CD4-positive, CD25-positive, alpha-beta regulatory T cell (primary cell): Measurements from ENCODE around the gene SLC9A3. TPM values are rescaled to one million over a fixed set of nuclear protein-coding genes. Genes with fewer than 3 reads are reported as not detected.

Source experiments
- ATAC-seq, 2 donors: fragments of 150-1000 bp; cut with Tn5 transposase; one replicate each; pipeline ENCODE4 v1.10.0; 2021; ENCODE audit warnings: low read depth in 2 of 2, moderate number of reproducible peaks in 2 of 2, moderate library complexity in 1 of 2
- DNase-seq, 3 donors: peaks; one replicate each; pipeline versions ENCODE4 v3.0.0 to v3.0.0-alpha.2; 2012 to 2022; ENCODE audit warnings: mixed read lengths in 1 of 3
- H3K27ac ChIP-seq: one replicate; pipeline ENCODE4 v1.7.0; 2013; ENCODE audit warnings: mild to moderate bottlenecking, low read length; ENCODE audit not compliant: insufficient read depth, poor library complexity, severe bottlenecking
- H3K27me3 ChIP-seq: one replicate; pipeline ENCODE4 v1.7.0; 2013; ENCODE audit warnings: low read length; ENCODE audit not compliant: control insufficient read depth, insufficient read depth
- H3K36me3 ChIP-seq: one replicate; pipeline ENCODE4 v1.7.0; 2013; ENCODE audit warnings: mild to moderate bottlenecking, low read length, moderate library complexity; ENCODE audit not compliant: control insufficient read depth, insufficient read depth
- H3K4me1 ChIP-seq: 2 replicates; pipeline ENCODE4 v1.7.0; 2013; ENCODE audit warnings: mild to moderate bottlenecking, low read length; ENCODE audit not compliant: insufficient read depth, control insufficient read depth, poor library complexity, severe bottlenecking
- H3K4me3 ChIP-seq: one replicate; pipeline ENCODE4 v1.7.0; 2013; ENCODE audit warnings: low read depth, mild to moderate bottlenecking, low read length, moderate library complexity
- H3K9me3 ChIP-seq, 2 experiments: 1 replicate in 1 of 2; 2 replicates in 1 of 2; pipeline ENCODE4 v1.7.0; 2013; ENCODE audit warnings: low read length in 2 of 2, mild to moderate bottlenecking in 1 of 2, moderate library complexity in 1 of 2; ENCODE audit not compliant: control insufficient read depth in 2 of 2
- H3K27ac Mint-ChIP-seq, 3 donors: one replicate each; pipeline ENCODE4 v1.8.0; 2020 to 2022; ENCODE audit warnings: mild to moderate bottlenecking in 3 of 3, mixed read lengths in 3 of 3, moderate library complexity in 2 of 3
- H3K27me3 Mint-ChIP-seq: one replicate; pipeline ENCODE4 v1.8.0; 2022; ENCODE audit warnings: mild to moderate bottlenecking, mixed read lengths
- H3K36me3 Mint-ChIP-seq: one replicate; pipeline ENCODE4 v1.8.0; 2020; ENCODE audit warnings: mixed read lengths
- H3K4me1 Mint-ChIP-seq, 4 donors: one replicate each; pipeline ENCODE4 v1.8.0; 2020 to 2022; ENCODE audit warnings: mixed read lengths in 4 of 4, mild to moderate bottlenecking in 1 of 4
- H3K4me3 Mint-ChIP-seq, 4 donors: one replicate each; pipeline ENCODE4 v1.8.0; 2020 to 2022; ENCODE audit warnings: mild to moderate bottlenecking in 4 of 4, mixed read lengths in 4 of 4, moderate library complexity in 3 of 4
- H3K9me3 Mint-ChIP-seq, 7 donors: one replicate each; pipeline ENCODE4 v1.8.0; 2020 to 2022; ENCODE audit warnings: mixed read lengths in 7 of 7, mild to moderate bottlenecking in 3 of 7, moderate library complexity in 2 of 7
- polyA plus RNA-seq, 4 donors: library from polyadenylated mRNA; unstranded; fragments of 300-500 nt; fragmentation: Illumina TruSeq; gene quantifications; one replicate each; pipeline ENCODE4 v1.2.3, GENCODE V29; 2021
- total RNA-seq: library from RNA; stranded (reverse); gene quantifications from one replicate; pipeline ENCODE4 v1.2.3, GENCODE V29; 2022

SLC9A3 gene
- total and polyA plus RNA-seq, 5 donors from 2014 or later, result 2.0 to 3.1 (median 2.8) TPM

DNA sequence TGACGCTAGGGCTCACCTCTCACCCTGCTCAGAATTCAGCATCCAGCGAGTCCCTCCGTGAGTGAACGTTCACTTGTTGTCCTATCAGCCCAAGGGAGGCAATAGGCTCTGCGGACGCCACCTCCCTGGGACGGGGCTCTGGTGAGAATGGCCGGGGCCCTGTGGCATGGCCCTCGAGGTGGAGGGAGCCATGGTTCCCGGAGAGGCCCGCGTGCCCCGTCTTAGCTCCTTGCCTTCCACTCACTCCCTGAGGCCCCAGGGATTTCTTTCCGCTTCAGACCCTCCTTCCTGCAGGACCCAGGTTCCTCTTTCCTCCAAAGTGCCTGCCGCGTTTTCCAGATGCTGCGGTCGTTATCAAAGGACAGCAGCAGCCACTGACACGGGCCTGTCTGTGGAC, 59.8 kb downstream of the SLC9A3 start:
- DNase-seq, result no peak
- Histone ChIP-seq H3K4me3 (peak overlapping the region; percentile 9), H3K4me1 (peaks cover 14% of the 10 kb centered on the region), H3K27ac (peak overlapping the region; percentile 92), H3K9me3 (no peaks in the 10 kb centered on the region), H3K27me3 (no peaks in the 10 kb centered on the region), H3K36me3 (peaks cover 30% of the 10 kb centered on the region)
- peak overlapping the region; percentile 66 to 94 (median 74) for H3K4me3 Mint-ChIP-seq
- peaks cover 29% of the 10 kb centered on the region for H3K36me3 Mint-ChIP-seq
- H3K9me3 Mint-ChIP-seq, result peaks cover 0 to 1% (median 0%) of the 10 kb centered on the region in 7 donors
- ATAC-seq, result no peak
- peaks cover 7 to 28% (median 16%) of the 10 kb centered on the region in 4 donors for H3K4me1 Mint-ChIP-seq
- H3K27me3 Mint-ChIP-seq, result peaks cover 4% of the 10 kb centered on the region
- H3K27ac Mint-ChIP-seq, result peak overlapping the region; percentile 93 to 98 (median 94)

DNA sequence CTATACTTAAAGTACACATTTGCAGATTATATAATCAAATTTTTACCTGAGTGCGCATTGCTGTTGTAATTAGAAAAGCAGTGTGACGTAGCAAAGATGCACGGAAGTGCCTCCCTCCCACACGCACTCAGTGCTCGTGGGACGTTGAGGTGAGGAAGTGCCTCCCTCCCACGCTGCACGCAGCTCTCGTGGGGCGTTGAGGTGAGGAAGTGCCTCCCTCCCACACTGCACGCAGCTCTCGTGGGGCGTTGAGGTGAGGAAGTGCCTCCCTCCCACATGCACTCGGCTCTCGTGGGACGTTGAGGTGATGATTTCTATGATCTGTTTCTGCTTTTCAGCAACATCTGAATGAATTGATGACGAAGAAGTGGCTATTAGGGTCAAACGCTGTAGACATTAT, 60.3 kb downstream of the SLC9A3 start:
- no peaks in the 10 kb centered on the region for H3K9me3 ChIP-seq
- DNase-seq, result peak; percentile 80 to 91 (median 88)
- no peaks in the 10 kb centered on the region for H3K27me3 ChIP-seq
- peak overlapping the region; percentile 92 for H3K27ac ChIP-seq
- peak overlapping the region; percentile 9 for H3K4me3 ChIP-seq
- H3K4me3 Mint-ChIP-seq, result peak overlapping the region; percentile 66 to 94 (median 74)
- peaks cover 14% of the 10 kb centered on the region for H3K4me1 ChIP-seq
- peaks cover 10 to 28% (median 19%) of the 10 kb centered on the region in 4 donors for H3K4me1 Mint-ChIP-seq
- peaks cover 4% of the 10 kb centered on the region for H3K27me3 Mint-ChIP-seq
- peak overlapping the region; percentile 93 to 98 (median 94) for H3K27ac Mint-ChIP-seq
- peaks cover 32% of the 10 kb centered on the region for H3K36me3 Mint-ChIP-seq
- peaks cover 0 to 1% (median 0%) of the 10 kb centered on the region in 7 donors for H3K9me3 Mint-ChIP-seq
- peaks cover 33% of the 10 kb centered on the region for H3K36me3 ChIP-seq
- ATAC-seq, result peak; percentile 98 to 99

DNA sequence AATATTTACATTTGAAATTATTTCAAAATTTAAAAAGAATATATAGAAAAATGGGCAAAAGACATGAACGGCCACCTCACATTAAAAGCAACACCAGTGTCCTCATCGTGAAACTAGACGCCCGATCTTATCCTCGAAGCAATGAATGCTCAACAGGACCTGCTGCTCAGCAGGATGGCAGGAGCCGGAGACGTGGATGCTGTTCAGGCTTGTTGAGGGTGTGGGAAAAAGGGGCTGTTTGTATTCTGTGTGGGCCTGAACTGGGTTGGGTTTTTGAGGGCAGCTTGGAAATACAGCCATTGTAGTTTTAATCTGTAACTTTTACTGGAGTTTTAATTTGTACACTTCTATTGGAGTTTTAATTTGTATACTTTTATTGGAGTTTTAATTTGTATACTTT, 60.9 kb downstream of the SLC9A3 start:
- H3K36me3 ChIP-seq, result peaks cover 37% of the 10 kb centered on the region
- peaks cover 38% of the 10 kb centered on the region for H3K36me3 Mint-ChIP-seq
- DNase-seq (no peak), ATAC-seq (no peak)
- H3K27ac Mint-ChIP-seq, result peak overlapping the region in 2 of 3 donors; percentile 94 to 98
- peaks cover 4% of the 10 kb centered on the region for H3K27me3 Mint-ChIP-seq
- no peaks in the 10 kb centered on the region for H3K9me3 ChIP-seq
- H3K4me3 ChIP-seq, result peak overlapping the region; percentile 9
- H3K4me3 Mint-ChIP-seq, result peak overlapping the region in 1 of 4 donors; percentile 94
- H3K9me3 Mint-ChIP-seq, result peaks cover 0 to 1% (median 0%) of the 10 kb centered on the region in 7 donors
- peaks cover 14% of the 10 kb centered on the region for H3K4me1 ChIP-seq
- peaks cover 11 to 35% (median 24%) of the 10 kb centered on the region in 4 donors for H3K4me1 Mint-ChIP-seq
- peak overlapping the region; percentile 92 for H3K27ac ChIP-seq
- no peaks in the 10 kb centered on the region for H3K27me3 ChIP-seq

DNA sequence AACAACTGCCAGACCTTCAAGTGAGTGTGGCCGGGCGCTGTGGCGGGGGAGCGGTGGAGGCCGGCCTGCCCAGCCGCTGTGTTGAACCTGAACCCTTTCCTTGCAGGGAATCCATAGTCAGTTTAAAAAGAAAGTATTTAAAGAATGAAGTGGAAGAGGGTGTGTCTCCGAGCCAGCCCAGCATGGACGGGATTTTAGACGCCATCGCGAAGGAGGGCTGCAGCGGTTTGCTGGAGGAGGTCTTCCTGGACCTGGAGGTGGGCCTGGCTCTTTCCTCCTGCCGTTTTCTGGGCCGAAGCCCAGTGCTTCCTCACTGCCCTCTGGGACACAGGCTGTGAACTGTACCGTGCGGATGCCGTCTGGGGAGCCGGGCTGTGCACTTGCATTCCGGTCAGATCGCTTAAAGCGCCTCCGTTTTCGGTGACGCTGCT, 62.2 kb downstream of the SLC9A3 start:
- H3K27ac ChIP-seq, result no peak overlapping the region
- Mint-ChIP-seq H3K36me3 (peaks cover 42% of the 10 kb centered on the region), H3K4me3 (peak overlapping the region in 1 of 4 donors; percentile 39), H3K9me3 (peaks cover 0 to 1% (median 0%) of the 10 kb centered on the region in 7 donors), H3K4me1 (peaks cover 15 to 39% (median 28%) of the 10 kb centered on the region in 4 donors), H3K27ac (peak overlapping the region; percentile 71 to 98 (median 79)), H3K27me3 (peaks cover 4% of the 10 kb centered on the region)
- no peak overlapping the region for H3K4me3 ChIP-seq
- no peak for DNase-seq
- H3K4me1 ChIP-seq, result peaks cover 14% of the 10 kb centered on the region
- H3K9me3 ChIP-seq, result no peaks in the 10 kb centered on the region
- no peak for ATAC-seq
- no peaks in the 10 kb centered on the region for H3K27me3 ChIP-seq
- H3K36me3 ChIP-seq, result peaks cover 47% of the 10 kb centered on the region

- peaks cover 41% of the 10 kb centered on the region for H3K36me3 Mint-ChIP-seq
These were observed 64.0 kb downstream of the SLC9A3 start for GRCh38 chr5:460273-460625.

DNA sequence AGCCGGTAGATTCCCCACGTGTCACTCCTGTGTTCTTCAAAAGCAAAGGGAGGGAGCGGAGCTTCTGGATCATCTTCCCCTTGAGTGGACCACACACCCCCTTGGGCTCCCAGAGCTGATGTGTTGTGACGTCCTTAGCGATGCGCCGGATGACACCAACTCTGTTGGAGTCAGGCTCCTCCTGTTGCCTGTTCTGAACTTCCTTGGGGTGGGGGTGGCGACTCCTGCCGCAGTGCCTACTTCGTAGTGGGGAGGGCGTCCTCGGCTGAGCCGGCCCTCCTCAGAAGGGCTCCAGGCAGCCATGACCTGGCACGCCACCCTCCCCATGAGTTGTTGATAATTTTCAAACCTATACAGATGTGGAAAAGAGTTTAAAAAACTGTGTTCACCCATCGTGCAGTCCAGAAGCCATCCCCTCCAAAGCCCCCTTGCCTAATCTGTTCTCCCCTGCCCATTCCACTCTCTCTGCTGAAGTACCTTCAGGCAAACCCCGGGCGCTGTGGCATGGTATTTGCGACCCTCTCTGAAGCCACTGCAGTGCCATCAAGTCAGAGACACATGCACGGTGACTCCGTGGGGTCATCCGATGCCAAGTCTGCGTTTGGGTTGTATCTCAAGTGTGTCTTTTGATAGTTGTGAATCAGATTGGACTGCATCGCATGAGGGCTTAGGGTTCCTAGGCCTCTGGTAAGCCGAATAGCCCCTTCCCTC, 64.5 kb downstream of the SLC9A3 start:
- Mint-ChIP-seq H3K9me3 (peaks cover 0 to 1% (median 0%) of the 10 kb centered on the region in 7 donors), H3K27ac (peak overlapping the region in 1 of 3 donors; percentile 98), H3K36me3 (peaks cover 41% of the 10 kb centered on the region), H3K4me3 (no peak overlapping the region), H3K4me1 (peaks cover 15 to 39% (median 25%) of the 10 kb centered on the region in 4 donors), H3K27me3 (peaks cover 4% of the 10 kb centered on the region)
- no peaks in the 10 kb centered on the region for H3K9me3 ChIP-seq
- no peak for ATAC-seq
- H3K4me3 ChIP-seq, result no peak overlapping the region
- no peak overlapping the region for H3K27ac ChIP-seq
- no peak for DNase-seq
- H3K36me3 ChIP-seq, result peaks cover 67% of the 10 kb centered on the region
- peaks cover 12% of the 10 kb centered on the region for H3K4me1 ChIP-seq
- H3K27me3 ChIP-seq, result no peaks in the 10 kb centered on the region

More at GRCh38 chr5:460273-460625, 64.0 kb downstream of the SLC9A3 start:
- no peaks in the 10 kb centered on the region for H3K27me3 ChIP-seq
- no peak for ATAC-seq
- peaks cover 15 to 39% (median 25%) of the 10 kb centered on the region in 4 donors for H3K4me1 Mint-ChIP-seq
- no peak overlapping the region for H3K4me3 ChIP-seq
- H3K4me3 Mint-ChIP-seq, result no peak overlapping the region
- no peak for DNase-seq
- H3K4me1 ChIP-seq, result peaks cover 14% of the 10 kb centered on the region
- H3K27me3 Mint-ChIP-seq, result peaks cover 4% of the 10 kb centered on the region
- peaks cover 0 to 1% (median 0%) of the 10 kb centered on the region in 7 donors for H3K9me3 Mint-ChIP-seq
- H3K27ac ChIP-seq, result no peak overlapping the region
- peak overlapping the region in 1 of 3 donors; percentile 98 for H3K27ac Mint-ChIP-seq
- H3K36me3 ChIP-seq, result peaks cover 61% of the 10 kb centered on the region
- H3K9me3 ChIP-seq, result no peaks in the 10 kb centered on the region

DNA sequence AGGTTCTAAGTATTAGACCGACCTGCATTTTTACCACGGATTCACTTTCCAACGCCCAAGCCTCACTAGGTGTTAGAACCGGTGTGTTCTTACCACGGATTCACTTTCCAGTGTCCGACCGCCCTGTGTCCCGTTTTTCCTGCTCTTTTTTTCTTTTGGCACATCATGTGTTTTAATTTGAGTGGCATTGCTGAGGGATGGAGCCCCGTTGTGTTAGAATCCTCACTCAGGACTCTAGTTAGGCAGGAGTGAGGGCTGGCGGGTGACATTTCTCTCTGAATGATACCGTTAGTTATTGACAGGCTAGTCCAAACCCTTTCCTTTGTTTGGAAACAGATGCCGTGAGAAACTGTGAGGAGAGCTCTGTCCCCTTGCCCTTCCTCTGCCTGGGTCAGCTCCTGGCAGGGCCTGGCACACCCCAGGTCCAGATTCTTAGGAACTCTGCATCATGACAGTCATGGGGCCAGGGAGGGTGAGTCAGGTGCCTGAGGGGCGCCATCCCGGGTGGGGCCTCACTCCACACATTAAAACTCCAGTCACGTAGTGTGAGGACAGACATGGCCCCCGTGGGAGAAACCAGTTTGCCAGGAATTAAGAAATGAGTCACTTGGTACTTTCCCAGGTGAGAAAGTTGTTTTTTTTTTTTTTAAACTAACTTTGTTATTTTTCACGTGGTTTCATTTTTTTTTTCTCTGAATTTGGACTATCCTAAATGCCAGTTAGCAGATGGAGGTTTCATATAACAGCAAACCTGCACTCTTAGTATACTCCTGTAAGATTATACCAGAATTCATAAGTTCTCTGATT, 65.5 kb downstream of the SLC9A3 start:
- Mint-ChIP-seq H3K36me3 (peaks cover 45% of the 10 kb centered on the region), H3K9me3 (peaks cover 0 to 1% (median 0%) of the 10 kb centered on the region in 7 donors), H3K4me3 (no peak overlapping the region)

More for the DNA sequence above, 65.5 kb downstream of the SLC9A3 start:
- H3K9me3 ChIP-seq, result no peaks in the 10 kb centered on the region
- H3K36me3 ChIP-seq, result peaks cover 76% of the 10 kb centered on the region
- Mint-ChIP-seq H3K4me1 (peaks cover 14 to 38% (median 24%) of the 10 kb centered on the region in 4 donors), H3K27ac (peak overlapping the region in 2 of 3 donors; percentile 20 to 62), H3K27me3 (no peaks in the 10 kb centered on the region)
- peaks cover 3% of the 10 kb centered on the region for H3K4me1 ChIP-seq
- H3K4me3 ChIP-seq, result no peak overlapping the region
- H3K27ac ChIP-seq, result no peak overlapping the region
- peak; percentile 27 to 45 for ATAC-seq
- DNase-seq, result peak in 1 of 3 donors; percentile 53
- H3K27me3 ChIP-seq, result no peaks in the 10 kb centered on the region
